Hippocampal formation (tissue), 2 donors: ENCODE measurements around the gene CTNNA2.

Source experiments
- DNase-seq, 2 donors: peaks; one replicate each; lab custom pipeline; 2025; lab: John Stamatoyannopoulos, UW

CTNNA2 gene

DNA sequence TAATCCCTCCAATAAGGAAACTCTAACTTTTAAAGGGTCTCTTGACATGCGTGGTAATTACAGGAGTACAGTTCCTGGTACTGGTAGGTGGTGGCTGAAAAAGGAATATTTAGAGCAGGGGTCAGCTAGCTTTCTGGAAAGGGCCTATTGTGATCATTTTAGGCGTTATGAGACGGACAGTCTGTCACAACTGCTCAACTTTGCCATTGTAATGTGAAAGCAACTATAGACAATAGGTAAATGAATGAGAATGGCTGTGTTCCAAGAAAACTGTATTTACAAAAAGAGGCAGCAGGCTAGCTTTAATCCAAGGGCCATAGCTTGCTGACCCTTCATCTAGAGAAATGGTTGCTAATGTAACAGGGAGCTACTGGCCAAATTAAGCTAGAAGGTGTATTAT lies 969.4 kb downstream of the CTNNA2 start:
- no peak for DNase-seq

- no peak for DNase-seq
These were observed 976.9 kb downstream of the CTNNA2 start for GRCh38 chr2:80489717-80490116.

DNA sequence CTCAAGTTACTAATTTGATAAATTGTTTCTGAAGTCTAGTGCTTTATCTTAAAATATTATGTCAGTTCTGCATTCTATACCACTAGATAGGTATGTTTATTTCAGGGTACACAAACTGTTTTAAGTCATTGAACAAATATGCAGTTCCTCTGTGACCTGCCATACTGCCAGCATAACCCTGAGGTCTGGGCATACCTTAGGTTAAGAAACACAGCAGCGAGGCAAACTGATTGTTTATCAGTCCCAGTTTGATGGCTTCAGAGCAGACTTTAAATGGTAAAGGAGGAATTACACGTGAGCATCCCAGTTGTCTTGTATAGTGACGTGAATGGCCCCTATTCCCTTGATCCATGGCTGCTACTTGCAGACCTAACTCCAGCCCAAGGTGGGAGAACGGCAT lies 978.1 kb downstream of the CTNNA2 start:
- DNase-seq, result no peak

DNA sequence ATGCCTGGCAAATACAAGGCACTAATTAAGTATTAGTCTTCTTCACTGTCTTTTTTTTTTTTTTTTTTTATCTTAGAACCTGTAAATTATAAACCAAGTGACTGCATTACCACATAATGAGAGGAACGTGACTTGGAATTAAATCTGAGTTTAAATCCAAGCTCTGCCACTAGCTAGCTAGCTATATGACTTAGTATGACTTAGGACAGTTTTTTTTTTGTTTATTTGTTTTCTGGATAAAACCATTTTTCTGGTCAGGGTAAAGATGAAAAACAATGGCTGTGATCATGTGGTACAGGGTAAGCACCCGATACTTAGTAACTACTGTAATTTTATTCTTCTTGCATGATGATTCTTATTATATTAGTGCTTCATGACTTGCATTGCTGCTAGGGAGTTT lies 983.5 kb downstream of the CTNNA2 start:
- DNase-seq, result no peak

DNA sequence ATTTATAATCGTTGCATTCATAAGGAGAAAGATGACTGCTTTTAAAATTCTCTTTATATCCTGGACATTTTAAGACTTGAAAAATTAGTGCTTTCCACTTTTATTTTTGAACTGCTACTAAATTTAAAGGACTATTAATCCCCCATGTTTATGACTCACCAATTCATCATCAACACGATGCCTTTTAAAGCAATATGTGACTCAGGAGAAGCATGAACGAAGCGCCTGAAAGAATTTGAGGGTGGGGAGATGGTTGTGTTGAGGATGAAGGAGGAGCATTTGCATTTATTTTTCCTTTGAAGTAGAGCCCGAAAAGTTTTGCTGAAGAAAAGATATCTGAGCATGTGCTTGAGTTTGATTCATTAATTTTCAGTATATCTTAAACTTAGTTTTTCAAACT lies 983.9 kb downstream of the CTNNA2 start:
- DNase-seq, result no peak

DNA sequence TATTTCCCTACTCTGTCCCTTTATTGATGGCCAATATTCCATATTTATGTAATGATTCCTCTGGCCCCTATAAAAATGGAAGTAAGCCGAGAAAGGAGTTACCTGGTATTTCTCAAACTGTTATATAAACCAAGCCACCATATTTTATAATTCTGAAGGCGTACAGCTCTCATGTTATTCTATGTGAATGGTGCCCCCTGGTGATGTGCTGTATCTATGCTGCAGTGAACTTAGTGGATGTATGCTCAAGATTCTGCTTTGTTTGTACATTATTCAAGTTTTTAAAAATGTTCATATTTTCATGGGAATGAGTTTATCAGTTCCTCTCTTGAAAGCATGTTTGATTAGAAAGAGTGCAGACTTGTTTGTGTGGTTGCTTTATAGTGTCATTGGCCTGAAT lies 986.2 kb downstream of the CTNNA2 start:
- DNase-seq, result peak; percentile 9 to 74

GRCh38 chr2:80501874-80502624 lies 989.2 kb downstream of the CTNNA2 start:
- no peak for DNase-seq

- no peak for DNase-seq
These were observed 993.7 kb downstream of the CTNNA2 start for GRCh38 chr2:80506563-80506962.

GRCh38 chr2:80510716-80511115 lies 997.9 kb downstream of the CTNNA2 start:
- no peak for DNase-seq

DNA sequence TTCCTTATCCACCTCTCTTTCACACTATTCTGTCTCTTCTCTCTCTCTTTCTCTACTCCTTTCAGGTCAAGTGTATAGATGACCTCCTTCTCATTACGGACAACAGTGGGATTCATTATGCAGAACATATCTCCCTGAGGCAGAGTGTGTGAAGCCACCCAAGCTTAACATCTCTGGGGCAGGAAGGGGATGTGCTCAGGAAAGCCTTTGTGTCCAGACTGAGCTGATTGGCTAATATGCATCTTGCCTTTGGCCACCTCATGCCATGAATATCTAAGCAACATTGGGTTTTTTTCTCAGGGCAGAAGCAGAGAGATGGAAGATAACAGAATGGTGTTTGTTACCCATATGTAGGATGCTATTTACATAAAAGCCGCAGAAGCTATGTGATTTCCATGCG lies 1003.1 kb downstream of the CTNNA2 start:
- DNase-seq, result no peak

- no peak for DNase-seq
These were observed 1004.5 kb downstream of the CTNNA2 start for GRCh38 chr2:80517316-80517715.

GRCh38 chr2:80519121-80519643 lies 1006.3 kb downstream of the CTNNA2 start:
- DNase-seq, result no peak

GRCh38 chr2:80519699-80520291 lies 1006.9 kb downstream of the CTNNA2 start:
- no peak for DNase-seq

- DNase-seq, result no peak
These were observed 1012.3 kb downstream of the CTNNA2 start for GRCh38 chr2:80525152-80525551.

DNA sequence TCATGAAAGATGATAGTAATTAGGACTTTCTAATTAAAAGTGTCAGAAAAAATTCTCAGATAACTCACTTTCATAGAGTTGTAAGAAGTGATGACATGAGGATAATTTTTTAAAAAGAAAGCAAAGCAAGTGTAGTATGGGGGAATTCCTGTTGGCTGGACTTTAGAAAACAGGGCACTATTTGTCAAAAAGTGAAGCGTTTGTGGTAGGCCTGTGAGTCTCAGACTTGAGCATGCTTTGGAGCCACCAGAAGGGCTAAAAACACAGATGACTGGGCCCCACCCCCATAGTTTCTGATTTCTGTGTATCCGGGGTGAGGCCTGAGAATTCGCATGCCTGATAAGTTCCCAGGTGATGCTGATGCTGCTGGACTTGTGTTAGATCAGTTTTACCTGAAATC lies 1014.3 kb downstream of the CTNNA2 start:
- DNase-seq, result no peak

DNA sequence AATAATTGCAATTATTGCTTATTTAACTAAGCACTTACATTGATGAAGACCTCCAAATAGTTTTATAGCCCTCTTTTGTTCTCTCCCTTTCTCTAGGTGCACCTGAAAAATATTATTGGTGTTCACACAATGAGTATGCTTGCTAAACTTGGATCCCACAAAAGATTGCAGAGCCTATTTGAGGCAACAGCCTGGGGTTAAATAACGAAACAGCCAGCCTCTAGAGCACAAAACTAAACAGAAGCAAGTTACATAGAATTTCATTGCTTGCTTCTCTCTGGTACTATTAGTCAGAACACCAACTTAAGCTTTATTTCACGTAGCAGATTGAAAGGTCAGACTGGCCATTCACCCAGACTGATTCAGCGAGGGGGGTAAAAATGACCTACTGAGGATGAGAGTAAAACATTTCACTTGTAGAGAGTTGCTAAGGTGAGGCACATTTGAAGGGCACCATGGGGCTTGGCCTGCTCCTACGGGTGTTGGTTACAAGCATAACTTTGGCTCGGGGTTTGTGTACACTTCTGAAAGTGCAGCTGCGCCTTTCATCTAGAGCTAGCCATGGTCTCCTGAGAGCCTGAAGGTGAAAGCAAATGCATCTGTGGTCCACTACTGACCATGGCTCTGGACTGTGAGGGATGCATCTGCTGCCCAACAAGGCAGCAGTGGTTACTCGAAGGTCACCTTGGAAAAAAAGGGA lies 1016.8 kb downstream of the CTNNA2 start:
- DNase-seq, result no peak

DNA sequence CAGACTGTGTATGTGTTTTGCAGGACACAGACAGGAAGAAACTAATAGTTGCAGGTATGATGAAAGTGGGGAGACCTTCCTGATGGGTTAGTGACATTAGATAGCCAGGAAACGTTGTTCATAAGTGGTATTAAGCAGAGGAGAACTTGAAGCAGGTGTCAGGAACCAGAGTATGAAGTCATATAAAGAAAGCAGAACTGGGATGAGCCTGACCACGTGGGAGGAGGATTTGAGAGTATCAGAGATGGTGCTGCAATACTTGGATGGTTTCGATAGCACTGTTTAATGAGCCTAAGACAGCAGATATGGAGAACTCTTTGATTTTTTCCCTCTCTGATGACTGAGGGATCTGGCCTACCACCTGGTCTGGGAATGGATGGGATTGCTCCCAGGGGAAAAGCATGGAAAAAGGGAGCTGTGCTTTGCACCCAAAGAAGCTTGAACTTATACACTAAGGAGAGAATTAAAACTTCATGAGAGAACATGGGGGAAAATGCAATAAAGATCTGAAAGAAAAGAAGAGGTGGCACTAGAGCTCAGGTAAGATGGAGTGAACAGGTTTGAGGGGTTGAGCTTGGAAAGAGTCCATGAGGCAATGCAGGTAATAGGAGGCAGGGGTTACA lies 1017.7 kb downstream of the CTNNA2 start:
- no peak for DNase-seq

DNA sequence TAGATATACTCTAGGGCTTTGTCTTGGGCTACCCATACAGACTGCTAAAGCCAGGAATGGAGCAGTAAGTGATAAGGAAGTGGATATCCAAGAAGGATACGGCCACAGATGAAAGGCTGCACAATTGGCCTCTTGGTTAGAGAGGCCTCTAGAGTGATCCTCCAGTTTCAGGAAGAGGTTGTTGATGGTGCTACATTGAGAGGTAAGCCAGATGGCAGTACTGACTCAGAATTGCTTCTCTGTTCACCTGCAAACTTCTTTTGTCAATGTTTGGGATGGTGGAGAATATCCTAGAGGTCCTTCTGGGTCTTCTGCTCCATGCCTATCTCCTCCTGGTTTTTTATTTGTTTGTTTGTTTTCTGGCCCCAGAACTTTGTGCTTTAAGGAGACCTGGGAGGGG lies 1018.5 kb downstream of the CTNNA2 start:
- DNase-seq, result no peak

DNA sequence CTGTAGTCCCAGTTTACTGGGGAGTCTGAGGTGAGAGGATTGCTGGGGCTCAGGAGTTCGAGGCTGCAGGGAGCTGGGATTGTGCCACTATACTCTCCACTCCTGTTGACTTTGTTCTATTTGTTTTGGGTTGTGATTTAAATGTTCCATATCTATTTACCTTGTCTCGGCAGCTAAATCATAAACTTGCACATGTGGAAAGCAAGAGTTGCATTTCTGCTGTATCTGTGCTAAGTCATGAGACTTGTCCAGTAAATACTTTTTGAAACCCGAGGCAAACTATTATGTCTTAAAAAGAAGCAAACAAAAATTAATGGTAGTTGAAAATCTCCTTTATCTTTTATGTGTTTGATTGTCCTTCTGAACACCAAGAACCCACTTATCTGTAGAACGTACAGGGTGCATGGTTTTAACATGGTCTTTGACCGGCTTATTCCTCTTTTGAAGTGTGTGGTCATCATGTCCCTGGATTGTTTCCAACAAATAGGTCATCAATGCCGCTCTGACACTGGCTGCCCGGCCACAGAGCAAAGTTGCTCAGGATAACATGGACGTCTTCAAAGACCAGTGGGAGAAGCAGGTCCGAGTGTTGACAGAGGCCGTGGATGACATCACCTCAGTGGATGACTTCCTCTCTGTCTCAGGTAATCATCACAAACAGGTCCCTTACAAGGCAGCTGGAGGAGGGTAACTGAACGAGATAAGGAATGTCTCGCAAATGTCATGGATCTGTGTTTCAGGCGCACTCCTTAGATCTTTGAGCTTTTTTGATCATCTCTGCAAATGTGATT lies 1032.8 kb downstream of the CTNNA2 start:
- DNase-seq, result no peak

DNA sequence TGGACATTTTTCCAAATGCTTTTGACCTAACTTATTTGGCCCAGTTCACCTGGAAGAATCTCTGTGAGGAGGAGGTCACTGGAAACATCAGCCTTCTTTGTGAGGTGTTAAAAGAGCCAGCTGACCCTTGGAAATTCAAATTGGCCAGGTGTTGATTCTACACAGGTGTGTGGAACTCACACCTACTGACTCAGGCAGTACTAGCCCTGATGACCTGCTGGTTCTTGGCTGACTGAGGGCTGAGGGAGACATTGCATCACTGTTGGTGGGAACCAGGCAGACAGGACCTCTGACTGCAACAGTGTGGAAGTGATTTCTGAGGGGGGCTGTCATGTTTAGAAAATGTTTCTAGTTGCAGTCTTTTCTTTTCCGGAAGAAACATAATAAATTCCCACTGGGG lies 1033.9 kb downstream of the CTNNA2 start:
- no peak for DNase-seq

DNA sequence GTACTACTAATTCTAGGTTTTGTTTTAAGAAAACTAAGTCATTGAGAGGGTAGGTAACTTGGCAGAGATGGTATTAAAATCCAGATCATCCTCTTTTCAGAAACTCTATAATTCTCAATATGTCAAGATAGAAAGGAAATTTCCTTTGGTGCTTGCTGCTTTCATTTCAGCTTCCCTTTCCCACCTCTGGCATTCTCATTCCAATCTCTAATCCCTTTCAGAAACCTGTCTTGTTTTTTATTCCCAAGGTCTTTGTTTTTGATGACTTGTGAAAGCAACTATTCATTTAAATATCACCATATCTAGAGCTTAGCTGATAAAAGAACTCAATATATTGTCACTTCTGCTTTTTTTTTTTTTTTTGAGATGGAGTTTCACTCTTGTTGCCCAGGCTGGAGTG lies 1034.5 kb downstream of the CTNNA2 start:
- no peak for DNase-seq

DNA sequence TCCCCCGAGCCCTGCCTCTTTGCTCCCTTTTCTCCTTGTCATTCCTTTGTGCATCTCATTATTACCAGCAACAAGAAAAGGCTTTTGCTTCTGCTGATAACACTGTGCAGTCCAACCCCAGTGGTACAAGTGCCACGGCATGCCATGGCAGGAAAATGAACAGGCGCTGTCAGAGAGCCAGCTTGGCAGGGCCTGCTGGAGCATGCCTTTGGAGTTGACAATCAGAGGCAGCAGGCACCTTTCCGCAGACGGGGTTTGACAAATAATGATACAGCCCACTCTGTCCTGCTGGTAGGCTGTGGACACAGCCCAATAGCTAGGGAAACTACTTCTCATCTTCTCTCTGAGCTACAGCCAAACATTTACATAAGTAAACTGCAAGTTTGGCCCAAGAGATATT lies 1035.6 kb downstream of the CTNNA2 start:
- no peak for DNase-seq
